ENCODE results near the gene ERFE.

DNA sequence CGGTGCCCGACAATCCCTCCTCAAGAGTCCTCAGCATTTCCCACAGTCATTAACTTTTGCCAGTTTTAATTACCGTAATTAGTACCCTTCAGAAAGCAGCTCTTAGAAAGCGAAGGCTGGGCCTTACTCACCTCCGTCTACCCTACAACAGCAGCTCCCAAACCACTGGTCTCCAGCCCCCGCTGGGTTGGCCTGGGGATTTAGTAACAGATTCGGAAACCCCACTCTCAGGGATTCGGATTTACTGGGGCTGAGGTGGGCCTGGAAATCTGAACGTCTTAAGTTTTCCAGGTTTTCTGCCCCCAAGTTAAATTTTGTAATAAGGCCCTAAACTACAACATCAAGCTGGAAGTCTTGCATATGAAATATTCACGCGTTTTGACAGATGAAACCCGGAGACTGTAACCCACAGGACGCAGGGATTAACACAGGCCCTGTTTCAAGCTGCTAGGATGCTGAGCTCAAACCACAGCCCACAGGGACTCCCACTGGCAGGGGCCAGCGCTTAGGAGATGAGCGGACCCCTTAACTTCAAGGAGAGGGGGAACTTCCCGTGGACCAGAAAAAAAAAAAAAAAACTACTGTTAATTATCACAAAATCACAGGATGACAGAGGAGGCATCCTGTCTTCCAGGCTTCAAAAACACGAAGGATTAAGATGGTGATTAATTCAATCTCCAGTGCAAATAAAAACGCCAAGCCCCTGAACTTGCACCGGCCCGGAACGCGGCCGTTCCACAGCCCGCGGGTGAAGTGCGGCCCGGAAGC, 43.7 kb downstream of the ERFE start:
- TF ChIP-seq EGR1 (IDR thresholded peaks at IDR 0.05) (no peak), NFIC (IDR thresholded peaks at IDR 0.05) (no peak)
- TF ChIP-seq, protein P1, sequence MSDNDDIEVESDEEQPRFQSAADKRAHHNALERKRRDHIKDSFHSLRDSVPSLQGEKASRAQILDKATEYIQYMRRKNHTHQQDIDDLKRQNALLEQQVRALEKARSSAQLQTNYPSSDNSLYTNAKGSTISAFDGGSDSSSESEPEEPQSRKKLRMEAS (IDR thresholded peaks at IDR 0.05), result no peak
